ENCODE results near the gene CACNA2D3.
"Not testable (repeated sequence)": the region's sequence is repeated elsewhere in the genome, so short reads cannot be mapped to it uniquely, and the experiment has no call there.

CACNA2D3 gene

DNA sequence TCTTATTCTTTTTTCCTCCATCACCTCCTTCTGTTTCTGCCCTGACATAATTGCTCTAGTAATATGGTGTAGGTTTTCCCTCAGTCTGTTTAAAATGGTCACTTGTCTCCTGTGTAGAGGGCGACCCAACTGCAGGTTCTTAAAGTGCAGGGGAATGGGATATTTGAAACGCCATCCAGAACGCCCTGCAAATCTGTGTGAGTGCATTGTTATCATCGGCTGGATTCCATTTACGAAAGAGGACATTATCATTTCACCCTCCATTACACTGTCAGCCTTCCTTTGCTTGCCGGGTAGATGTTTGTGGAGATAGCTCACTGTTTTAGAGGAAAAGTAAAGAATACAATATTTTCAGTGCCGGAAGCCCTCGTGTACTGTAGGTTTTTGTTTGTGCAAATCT, 451.5 kb downstream of the CACNA2D3 start:
- no peak for DNase-seq (ENCODE audit: low read depth in 2 of 2)

DNA sequence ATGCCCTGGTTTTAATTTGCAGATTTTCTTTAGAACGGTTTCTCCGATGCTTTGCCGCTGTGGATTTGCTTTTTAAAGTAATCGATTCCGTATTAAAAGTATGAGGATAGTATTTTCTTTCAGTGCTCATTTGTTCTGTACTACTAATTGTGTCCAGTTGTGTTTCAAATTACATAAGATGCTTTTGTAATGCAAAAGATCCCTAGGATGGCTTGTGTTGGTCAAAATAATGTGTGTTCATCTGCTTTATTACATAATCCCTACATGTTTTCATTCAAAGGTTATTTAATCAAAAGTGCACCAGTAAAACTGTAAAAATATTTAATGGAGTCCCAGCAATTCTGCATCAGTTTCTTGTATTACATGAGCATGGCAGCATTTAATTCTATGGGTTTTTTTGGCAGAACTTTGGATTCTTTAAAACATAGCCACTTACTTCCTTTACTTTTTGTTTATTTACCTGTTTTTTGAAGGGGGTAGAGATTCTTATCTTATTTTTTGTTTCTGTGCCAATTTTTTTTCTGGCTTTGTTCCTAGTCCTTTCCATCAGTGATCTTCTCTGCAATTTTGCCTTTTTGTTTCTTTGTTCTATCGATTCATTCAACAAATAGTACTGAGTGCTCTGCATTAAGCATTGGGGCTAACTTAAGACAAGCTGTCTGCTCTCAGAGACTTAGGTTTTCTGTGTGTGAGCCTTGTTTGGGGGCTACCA, 452.7 kb downstream of the CACNA2D3 start:
- DNase-seq (ENCODE audit: low read depth in 2 of 2), result no peak

DNA sequence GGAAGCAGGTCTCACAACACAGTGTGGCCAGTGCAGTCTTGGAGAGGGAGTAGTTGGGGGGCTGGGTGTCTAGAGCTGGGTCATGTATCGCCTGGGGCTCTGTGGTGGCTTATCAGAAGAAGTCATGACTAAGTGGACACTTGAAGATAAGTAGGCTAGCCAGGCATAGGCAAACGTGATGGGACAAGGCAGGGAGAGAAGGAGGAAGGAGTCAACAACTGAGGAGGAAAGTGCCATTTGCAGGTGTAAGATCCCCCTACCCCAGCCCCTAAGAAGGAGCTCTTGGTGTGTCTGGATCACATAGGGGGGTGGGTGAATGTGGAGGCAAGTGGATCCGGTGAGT, 453.2 kb downstream of the CACNA2D3 start:
- no peak for DNase-seq (ENCODE audit: low read depth in 2 of 2)

DNA sequence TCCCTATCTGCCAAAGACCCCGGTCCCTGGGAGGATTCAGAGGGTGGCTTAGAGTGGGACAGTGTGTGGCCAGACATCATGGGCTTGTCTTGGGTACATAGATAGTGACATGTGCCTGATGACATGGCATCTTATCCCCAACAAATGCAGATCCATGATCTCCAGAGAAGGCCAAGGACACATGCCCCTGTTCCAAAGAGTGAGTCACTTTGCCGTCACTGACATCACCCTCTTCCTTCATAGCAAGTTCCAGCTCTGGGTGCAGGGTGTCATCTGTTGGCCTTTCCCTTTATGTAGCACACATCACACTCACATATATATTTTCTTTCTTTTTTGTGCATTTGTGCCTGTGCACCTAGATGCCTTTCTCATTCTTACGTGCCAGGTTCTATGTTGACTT, 455.0 kb downstream of the CACNA2D3 start:
- no peak for DNase-seq (ENCODE audit: low read depth in 2 of 2)

DNA sequence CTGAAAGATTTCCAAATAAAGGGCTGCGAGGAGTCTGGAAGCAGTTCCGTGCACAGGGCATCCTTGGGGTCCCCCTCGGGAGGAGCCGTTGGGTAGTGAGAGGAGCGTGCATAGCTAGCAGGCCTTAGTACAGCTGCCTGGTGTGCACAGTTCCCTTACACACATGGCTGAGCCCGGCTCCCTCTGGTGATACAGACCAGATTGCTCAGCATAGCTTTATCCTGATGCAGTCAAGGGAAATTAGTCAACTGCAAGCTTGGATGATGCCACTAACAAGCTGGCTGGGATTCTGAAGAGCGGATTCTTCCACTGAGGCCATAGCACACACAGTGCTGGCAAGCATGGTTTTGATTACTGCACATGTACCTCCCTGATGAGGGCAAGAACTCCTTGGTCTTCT, 456.1 kb downstream of the CACNA2D3 start:
- DNase-seq (ENCODE audit: low read depth in 2 of 2), result no peak

DNA sequence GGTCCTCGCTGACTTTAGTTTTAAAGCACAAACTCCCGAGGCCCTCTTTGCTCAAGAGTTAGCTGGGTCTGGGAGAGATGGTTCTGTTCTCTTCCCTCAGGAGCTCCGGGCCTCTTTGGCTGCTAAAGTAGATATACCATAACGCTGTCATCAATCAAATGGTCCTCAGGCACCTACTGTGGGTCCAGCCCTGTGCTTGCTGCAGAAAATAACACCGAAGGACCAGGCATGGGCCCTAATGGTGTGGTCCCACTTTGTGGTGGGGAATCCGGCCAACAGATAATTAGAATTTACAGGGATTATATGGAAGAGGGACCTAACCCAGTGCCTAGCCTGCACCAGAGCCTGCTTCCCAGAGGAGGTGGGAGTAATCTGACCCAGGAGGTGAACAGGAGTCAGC, 458.1 kb downstream of the CACNA2D3 start:
- DNase-seq (ENCODE audit: low read depth in 2 of 2), result no peak

DNA sequence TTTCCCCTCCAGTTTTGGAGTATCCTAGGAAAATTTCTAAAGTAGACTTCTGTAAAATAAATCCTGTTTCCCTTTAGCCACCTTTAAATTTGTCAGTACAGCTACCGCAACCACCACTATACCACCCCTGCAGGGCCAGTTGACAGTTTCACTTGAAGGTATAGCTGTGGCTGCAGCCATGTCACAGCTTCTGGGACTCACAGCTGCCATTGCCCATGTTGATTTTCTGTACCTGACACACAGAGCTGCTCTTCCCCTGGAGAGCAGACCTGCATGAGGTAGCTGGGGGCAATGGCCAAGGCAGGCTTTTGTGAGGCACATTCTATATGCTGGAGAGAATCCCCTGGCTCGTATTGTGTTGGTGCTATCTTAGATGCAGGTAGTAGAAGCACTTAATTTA, 460.1 kb downstream of the CACNA2D3 start:
- DNase-seq (ENCODE audit: low read depth in 2 of 2), result no peak

DNA sequence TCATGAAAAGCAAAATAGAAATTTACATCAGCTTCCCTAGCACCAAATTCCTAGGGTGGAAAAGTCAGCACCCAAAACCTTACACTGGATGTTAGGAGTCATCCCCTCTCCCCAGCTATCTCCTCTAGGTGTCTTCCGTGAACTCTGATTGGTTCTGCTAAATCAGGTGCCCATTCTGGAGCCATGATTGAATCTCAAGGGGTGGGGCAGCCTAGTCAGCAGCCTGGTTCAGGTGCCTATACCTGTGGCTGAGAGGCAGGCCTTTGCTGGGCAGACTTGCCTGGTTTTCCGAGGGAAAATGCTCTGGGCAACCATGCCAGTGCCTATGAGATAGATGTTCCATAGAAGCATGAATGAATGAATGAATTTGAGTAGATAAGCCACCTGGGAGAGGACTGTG, 468.8 kb downstream of the CACNA2D3 start:
- no peak for DNase-seq (ENCODE audit: low read depth in 2 of 2)

DNA sequence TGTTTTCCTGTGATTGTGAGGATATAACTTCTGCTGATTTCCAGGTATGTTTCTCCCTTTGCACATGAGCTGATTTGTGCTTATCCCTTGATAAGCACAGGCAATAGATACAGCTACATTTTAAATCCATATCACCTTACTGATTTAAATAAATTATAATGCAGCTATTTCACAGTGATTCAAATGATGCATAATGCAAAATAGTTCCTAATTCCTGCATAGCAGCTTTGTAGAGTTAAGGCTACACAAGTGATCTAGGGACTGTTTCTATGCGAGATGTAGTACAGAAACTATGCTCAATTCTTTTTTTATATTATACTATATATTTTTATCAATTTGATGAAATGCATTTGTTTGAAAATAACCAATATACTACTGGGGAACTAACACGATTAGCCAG, 471.3 kb downstream of the CACNA2D3 start:
- DNase-seq (ENCODE audit: low read depth in 2 of 2), result no peak

DNA sequence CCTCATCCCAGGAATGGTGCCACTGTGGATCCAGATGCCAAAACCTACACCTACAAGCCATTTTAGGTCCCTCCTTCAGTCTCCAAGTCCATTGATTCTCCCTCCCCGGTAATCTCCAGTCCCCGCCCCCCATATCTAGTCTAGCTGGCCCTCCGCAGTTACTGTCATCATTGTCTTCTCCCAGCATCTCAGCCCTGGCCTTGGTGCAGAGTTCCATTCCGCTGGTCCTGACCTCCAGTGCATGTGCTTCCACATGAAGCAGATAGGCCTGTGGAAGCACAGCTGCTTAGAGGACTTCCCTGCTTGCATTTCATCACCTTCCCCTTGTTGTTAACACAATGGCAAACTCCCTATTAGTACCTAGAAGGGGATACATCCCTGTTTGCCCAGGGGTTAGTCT, 473.7 kb downstream of the CACNA2D3 start:
- no peak for DNase-seq (ENCODE audit: low read depth in 2 of 2)

DNA sequence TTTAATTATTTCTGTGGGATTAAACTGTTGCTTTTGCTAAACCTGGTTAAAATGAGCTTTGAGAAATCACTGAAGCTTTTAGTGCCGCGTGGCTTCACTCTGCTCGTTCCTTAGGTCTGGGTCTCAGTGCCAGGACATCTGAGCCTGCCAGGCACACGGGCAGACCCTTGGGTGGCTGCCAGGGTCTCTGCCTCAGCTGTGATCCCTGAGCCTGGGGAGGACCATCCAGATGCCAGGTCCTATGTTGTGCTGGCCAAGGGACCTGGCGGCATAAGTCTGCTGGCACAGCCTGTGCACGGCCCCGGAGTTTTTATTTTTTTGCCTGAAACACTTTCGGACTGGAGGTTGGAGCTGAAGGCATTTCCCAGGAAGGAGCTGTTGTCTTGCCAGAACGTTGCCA, 477.4 kb downstream of the CACNA2D3 start:
- DNase-seq (ENCODE audit: low read depth in 2 of 2), result no peak

DNA sequence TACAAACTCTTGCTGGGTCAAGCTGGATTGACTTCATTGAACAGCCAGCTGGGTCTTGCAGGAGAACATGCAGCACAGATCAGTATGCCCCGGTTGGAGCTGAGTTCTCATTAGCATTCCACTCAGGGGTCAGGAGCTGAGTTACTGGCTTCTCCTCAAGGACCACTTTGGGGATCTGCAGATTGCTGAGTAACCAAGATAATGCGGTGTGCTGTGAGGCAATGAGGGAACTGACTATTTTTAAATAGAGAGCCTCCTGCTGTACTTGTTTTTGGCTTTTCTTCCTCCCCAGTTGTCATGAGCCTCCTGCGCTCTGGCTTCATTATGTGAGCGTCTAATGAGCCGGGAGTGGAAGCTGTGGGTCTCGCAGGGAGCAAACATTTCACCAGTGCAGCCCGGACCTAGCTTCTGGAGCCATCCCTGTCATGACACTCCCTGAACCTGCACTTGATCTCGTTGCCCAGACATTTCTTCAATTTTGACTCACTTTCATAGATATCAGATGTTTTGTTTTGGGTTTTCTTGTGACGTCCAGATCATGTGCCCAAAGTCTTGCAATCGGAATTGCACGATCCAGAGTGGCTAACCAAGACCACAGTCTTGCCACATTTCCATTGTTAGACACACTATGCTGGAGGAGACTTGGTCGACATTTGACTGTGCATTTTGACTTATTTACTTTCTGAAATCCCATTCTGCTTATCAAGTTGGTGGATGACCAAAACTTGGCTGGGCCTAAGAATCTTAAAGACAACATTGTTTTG, 478.3 kb downstream of the CACNA2D3 start:
- DNase-seq (ENCODE audit: low read depth in 2 of 2), result no peak

DNA sequence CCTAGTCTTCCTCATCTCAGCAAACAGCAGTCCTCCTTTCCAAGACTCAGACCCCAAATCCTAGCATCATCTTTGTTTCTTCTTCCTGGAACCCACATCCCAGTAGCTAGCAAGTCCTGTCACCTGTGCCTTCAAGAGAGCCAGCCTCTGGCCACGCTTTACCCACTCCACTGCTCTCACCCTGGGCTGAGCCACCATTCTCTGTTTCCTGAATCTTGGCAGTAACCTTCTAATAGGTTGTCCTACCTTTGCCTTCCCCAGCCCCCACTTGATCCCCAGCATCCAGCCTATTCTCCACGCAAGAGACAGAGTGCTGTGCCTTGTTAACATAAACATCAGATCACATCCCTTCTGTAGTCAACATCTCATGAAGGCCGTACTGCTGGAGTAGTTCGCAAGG, 482.1 kb downstream of the CACNA2D3 start:
- no peak for DNase-seq (ENCODE audit: low read depth in 2 of 2)

DNA sequence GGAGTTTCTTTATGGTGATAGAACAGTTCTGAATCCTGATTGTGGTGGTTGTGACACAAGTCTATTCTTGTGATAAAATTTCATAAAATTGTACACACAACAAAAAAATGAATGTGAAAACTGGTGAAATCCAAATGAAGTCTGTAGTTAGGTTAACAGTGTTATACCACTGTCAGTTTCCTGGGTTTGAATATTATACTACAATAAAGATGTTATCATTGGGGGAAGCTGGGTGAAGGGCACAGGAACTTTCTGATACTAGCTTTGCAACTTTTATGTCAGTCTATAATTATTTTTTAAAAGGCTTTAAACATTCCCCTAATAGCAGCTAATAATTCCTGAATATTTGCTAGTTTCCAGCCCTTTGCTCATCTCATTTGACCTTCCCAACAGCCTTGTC, 485.7 kb downstream of the CACNA2D3 start:
- no peak for DNase-seq (ENCODE audit: low read depth in 2 of 2)

DNA sequence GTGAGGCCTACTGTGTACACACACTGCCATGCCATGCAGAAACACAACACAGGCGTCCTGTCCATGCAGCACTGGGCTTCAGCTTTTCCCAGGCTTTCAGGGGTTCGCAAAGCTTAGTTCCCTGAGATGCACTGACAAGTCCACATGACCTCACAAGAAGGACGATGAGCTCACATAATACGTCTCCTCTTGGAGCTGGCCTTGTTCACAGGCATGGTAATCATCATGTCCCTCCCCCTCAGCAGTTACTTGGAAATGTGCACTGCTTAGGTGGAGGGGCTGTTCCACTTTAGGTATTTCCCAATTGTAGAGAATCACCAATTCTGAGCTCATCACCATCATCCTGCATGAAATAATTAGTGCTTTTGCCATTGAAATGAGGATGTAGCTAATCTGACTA, 496.7 kb downstream of the CACNA2D3 start:
- DNase-seq (ENCODE audit: low read depth in 2 of 2), result no peak

DNA sequence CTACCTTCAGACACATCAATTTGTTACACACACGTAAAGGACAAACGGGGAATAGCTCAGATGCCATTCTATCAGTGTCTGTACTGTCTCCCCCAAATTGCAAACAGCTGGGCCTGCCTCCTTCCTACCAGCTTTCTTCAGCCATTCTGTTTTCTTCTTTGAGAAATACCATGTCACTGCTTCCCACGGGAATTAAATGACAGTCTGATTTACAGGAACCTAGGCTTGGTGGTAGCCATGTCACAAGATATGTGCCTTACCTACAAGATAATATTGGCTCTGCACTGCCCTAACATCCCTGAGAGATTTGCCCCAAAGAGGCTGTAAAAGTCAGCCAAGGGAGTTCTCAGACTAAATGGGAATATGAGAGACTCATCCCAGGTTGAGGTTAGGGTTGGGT, 497.2 kb downstream of the CACNA2D3 start:
- no peak for DNase-seq (ENCODE audit: low read depth in 2 of 2)

DNA sequence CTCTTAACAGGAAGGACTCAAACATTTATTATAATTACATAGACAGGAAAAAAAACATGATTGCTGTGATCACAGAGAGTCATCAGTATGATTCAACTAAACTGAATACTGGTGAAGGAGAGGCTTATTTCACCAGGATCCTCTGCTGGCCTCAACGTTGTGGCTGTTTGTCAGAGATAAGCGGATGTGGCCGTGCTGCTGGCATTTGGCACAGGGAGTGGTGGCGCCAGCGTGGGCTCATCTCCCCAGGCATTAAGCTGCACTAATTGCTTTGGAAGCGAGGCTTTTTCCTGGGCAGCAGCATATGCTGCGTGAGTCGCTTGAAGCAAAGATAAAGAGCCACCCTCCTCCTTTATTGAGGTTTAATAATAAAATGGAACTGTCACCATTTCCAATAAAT, 498.8 kb downstream of the CACNA2D3 start:
- DNase-seq (ENCODE audit: low read depth in 2 of 2), result no peak

DNA sequence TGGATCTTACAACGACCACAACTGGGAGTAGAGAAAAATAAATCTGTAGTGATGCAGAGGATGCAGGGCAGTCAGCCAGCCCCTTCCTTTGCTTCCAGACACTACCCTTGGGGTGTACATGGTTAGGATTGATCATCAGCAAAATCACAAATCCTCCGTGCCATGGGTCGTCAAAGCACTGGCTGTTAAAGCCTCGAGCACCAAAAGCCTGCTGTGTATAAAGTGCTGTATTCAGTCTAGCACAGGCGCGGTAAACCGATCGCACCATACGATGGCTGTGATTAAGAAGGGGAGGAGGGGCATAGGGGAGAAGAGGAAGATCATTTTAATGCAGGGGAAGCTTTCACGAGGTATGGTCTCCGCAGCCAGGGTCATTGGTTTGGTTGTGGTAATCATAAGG, 500.3 kb downstream of the CACNA2D3 start:
- DNase-seq (ENCODE audit: low read depth in 2 of 2), result no peak

DNA sequence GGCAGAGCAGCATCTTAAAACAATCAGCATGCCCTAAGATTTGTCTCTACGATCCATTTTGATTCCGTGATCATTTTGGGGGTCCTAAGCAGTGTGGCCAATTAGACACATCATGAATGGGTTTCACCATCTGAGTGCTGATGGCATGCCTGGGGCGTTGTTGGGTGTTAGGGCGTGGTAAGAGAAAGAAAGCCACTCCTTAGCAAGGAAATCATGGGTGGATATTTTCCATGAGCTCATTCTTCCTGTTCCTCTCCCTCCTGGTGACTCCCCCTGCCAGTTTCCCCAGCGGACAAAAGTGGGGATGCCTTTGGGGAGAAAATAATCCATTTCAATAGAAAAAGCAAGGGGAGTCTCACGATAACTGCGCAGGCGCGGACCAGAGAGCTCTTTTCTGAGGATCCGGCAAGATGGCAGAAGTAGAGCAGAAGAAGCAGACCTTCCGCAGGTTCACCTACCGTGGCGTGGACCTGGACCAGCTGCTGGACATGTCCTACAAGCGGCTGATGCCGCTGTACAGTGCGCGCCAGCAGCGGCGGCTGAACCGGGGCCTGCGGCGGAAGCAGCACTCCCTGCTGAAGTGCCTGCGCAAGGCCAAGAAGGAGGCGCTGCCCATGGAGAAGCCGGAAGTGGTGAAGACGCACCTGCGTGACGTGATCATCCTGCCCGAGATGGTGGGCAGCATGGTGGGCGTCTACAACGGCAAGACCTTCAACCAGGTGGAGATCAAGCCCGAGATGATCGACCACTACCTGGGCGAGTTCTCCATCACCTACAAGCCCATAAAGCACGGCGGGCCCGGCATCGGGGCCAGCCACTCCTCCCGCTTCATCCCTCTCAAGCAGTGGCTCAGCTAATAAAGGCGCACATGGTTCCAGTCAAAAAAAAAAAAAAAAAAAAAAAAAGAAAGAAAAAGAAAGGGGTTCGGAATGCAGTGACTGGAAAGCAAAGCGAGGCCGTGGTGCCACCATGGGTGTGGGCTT, 503.7 kb downstream of the CACNA2D3 start:
- DNase-seq (ENCODE audit: low read depth in 2 of 2), result no peak

DNA sequence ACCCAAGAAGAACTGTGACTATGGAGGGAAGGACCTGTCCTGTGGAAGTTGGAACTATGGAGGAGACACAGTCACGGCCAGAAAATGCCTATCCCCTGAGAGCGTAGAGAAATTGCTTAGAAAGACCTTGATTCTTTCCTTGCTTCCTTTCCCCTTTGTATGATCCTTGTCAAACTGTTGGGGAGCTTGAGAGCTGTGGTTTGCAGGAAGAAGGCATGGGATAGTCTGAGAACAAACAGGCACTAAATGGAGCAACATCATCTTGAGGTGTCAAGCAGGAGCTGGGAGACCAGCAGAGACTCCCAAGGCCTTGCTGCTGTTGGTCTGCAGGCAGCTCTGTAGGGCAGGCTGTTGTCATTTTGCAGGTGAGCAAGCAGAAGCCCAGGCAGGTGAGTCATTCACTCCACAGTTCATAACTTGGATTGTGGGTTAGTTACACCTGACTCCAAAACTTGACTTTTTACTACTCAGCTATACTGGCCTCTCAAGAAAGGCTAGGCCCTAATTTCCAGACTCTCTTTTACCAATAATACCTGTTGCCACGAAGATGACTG, 506.6 kb downstream of the CACNA2D3 start:
- DNase-seq (ENCODE audit: low read depth in 2 of 2), result no peak

DNA sequence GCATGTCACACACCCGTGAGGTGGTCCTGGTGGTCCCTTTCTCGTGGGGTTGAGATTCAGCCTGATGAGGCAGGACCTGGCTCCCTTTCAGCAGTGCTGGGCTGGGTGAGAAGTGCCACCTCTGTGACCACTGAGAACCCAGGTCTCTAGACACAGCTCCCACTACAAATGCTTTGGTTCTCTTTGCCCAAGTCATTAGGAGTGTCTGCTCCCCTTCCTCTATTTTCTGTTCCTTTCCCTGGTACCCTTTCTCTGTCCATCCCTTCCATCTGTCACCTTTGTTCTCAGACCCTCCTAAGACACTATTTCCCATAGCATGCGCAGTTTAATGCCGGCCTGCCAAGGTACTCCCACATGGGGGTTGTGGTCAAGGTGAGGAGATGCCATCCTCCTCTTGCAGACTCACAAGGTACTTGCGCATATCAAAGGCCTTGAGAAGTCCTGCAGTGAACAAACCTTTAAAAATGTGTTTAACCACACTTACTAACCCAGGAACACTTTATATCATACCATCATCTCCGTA, 507.8 kb downstream of the CACNA2D3 start:
- DNase-seq (ENCODE audit: low read depth in 2 of 2), result no peak

DNA sequence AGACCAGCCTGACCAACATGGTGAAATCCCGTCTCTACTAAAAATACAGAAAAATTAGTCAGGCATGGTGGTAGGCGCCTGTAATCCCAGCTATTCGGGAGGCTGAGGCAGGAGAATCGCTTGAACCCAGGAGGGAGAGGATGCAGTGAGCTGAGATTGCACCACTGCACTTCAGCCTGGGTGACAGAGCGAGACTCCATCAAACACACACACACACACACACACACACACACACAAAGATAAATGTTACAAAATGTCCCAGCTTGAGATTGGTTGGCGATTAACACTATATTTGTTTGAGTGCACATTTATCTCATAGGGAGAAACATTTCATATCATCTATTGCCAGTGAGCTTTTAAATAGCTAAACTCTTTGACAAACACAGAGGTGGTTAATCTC, 508.6 kb downstream of the CACNA2D3 start:
- not testable (repeated sequence) for DNase-seq (ENCODE audit: low read depth in 2 of 2)
